ENCODE results near the gene SRCAP.
A peak's percentile ranks its signal among the peaks of the same experiment; 100 is the strongest.

GRCh38 chr16:30651124-30652004, 47.6 kb upstream of the SRCAP start:
- TF ChIP-seq CTCF (conservative IDR thresholded peaks at IDR 0.05) (peak; percentile 72), EZH2 (IDR thresholded peaks at IDR 0.05; ENCODE audit: low read depth) (no peak)

Data from PC-9 (cell line).